GM10847 (cell line): ENCODE data around the gene GTF2H1.

Source experiments
- POLR2A ChIP-seq: IDR thresholded peaks from 2 replicates; pipeline ENCODE4 v1.6.1; 2011; ENCODE audit not compliant: insufficient read length; ENCODE audit errors: extremely low read depth

The GTF2H1 gene

GRCh38 chr11:18384157-18384641, 61.8 kb downstream of the GTF2H1 start:
- TF ChIP-seq POLR2A: no peak

GRCh38 chr11:18390088-18390487, 67.7 kb downstream of the GTF2H1 start:
- no peak for TF ChIP-seq POLR2A

GRCh38 chr11:18392434-18393321, 70.3 kb downstream of the GTF2H1 start:
- TF ChIP-seq POLR2A: no peak

- TF ChIP-seq POLR2A: no peak
Observed at GRCh38 chr11:18393581-18394274, 71.4 kb downstream of the GTF2H1 start.

- TF ChIP-seq POLR2A: peak; percentile 99
Observed at GRCh38 chr11:18394275-18394927, 72.0 kb downstream of the GTF2H1 start, which contains the start of gene LDHA. TSS of gene LDHA (plus strand) at chr11:18394563. CDS start at chr11:18396843, 2,280 bp downstream.

- no peak for TF ChIP-seq POLR2A
Observed at GRCh38 chr11:18394928-18395734, 72.8 kb downstream of the GTF2H1 start.

- TF ChIP-seq POLR2A: peak; percentile 60
Observed at GRCh38 chr11:18395735-18396504, 73.6 kb downstream of the GTF2H1 start.

- TF ChIP-seq POLR2A: no peak
Observed at GRCh38 chr11:18397921-18398320, 75.6 kb downstream of the GTF2H1 start.

- no peak for TF ChIP-seq POLR2A
Observed at GRCh38 chr11:18404062-18404461, 81.7 kb downstream of the GTF2H1 start.

GRCh38 chr11:18408558-18409291, 86.4 kb downstream of the GTF2H1 start:
- no peak for TF ChIP-seq POLR2A

- no peak for TF ChIP-seq POLR2A
Observed at GRCh38 chr11:18416459-18416858, 94.1 kb downstream of the GTF2H1 start.
